Mesothelial cell of epicardium (in vitro differentiated cells): ENCODE data around the gene NPAT. TPM values are rescaled to one million over a fixed set of nuclear protein-coding genes. Genes with fewer than 3 reads are reported as not detected.

Experiments
- DNase-seq, 2 experiments: peaks; one replicate each; pipeline ENCODE4 v3.0.0; 2021; ENCODE audit warnings: low spot score in 2 of 2; ENCODE audit not compliant: unreplicated experiment in 2 of 2
- H3K27ac Mint-ChIP-seq: 2 replicates; pipeline ENCODE4 v1.8.0; 2021; ENCODE audit warnings: mixed read lengths
- H3K27me3 Mint-ChIP-seq: 2 replicates; pipeline ENCODE4 v1.8.0; 2021; ENCODE audit warnings: low read depth, mixed read lengths
- H3K36me3 Mint-ChIP-seq: 2 replicates; pipeline ENCODE4 v1.8.0; 2021; ENCODE audit warnings: mixed read lengths
- H3K4me1 Mint-ChIP-seq: 2 replicates; pipeline ENCODE4 v1.8.0; 2021; ENCODE audit warnings: mixed read lengths
- H3K4me3 Mint-ChIP-seq: 2 replicates; pipeline ENCODE4 v1.8.0; 2021; ENCODE audit warnings: mild to moderate bottlenecking, moderate library complexity, mixed read lengths
- H3K9me3 Mint-ChIP-seq: 2 replicates; pipeline ENCODE4 v1.8.0; 2021; ENCODE audit warnings: mixed read lengths
- CTCF ChIP-seq: fragments of 200-600 bp; sonication (generic); IDR thresholded peaks from one replicate; pipeline ENCODE4 v1.5.0; 2021; ENCODE audit warnings: antibody characterized with exemption; ENCODE audit not compliant: unreplicated experiment
- total RNA-seq: library from RNA; stranded (reverse); gene quantifications from 3 replicates; pipeline ENCODE4 v1.2.1, GENCODE V29; 2021

NPAT gene
- total RNA-seq, 1 donor from 2014 or later, result 18.8 TPM

DNA sequence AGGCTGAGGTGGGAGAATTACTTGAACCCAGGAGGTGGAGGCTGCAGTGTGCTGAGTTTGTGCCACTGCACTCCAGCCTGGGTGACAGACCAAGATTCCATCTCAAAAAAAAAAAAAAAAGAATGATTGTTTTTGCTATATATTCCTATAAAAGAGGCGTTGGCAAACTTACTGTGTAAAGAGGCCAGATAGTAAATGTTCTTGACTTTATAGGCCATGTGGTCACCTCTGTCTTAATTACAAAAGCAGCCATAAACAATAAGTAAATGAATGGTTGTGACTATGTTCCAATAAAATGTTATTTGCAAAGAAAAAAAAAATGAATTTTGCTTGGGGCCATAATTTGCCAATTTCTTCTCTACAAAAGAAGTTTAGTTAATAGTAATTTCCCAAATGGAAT, 12.8 kb upstream of the NPAT start:
- Mint-ChIP-seq H3K27me3 (no peaks in the 10 kb centered on the region), H3K36me3 (peaks cover 49% of the 10 kb centered on the region), H3K27ac (no peak overlapping the region), H3K4me1 (no peaks in the 10 kb centered on the region), H3K9me3 (peaks cover 5% of the 10 kb centered on the region), H3K4me3 (no peak overlapping the region)
- no peak for DNase-seq
- TF ChIP-seq CTCF, result no peak

GRCh38 chr11:108233277-108233945, 11.0 kb upstream of the NPAT start:
- H3K4me1 Mint-ChIP-seq, result peaks cover 4% of the 10 kb centered on the region
- TF ChIP-seq CTCF, result no peak
- no peak overlapping the region for H3K4me3 Mint-ChIP-seq
- no peak overlapping the region for H3K27ac Mint-ChIP-seq
- peaks cover 46% of the 10 kb centered on the region for H3K36me3 Mint-ChIP-seq
- H3K9me3 Mint-ChIP-seq, result peaks cover 5% of the 10 kb centered on the region
- no peaks in the 10 kb centered on the region for H3K27me3 Mint-ChIP-seq
- DNase-seq, result no peak

DNA sequence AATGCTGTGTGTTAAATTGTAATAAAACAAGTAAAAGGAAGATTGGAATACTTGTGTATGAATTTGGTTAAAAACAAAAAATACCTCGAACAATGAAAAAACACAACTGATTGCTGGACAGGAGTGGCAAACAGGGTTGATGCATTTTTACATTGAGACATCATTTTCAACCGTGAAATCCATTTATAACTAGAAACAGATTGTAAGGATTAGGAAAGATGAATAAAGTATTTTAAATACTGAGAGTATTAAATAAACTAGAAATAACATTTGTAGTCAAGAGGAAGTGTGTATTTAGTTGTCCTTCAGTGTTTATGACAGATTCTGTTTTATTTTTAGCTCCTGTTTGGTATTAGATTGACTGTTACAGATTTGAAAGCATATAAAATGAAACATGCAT, 5.8 kb upstream of the NPAT start:
- H3K4me1 Mint-ChIP-seq, result peaks cover 12% of the 10 kb centered on the region
- no peaks in the 10 kb centered on the region for H3K27me3 Mint-ChIP-seq
- no peak for DNase-seq
- H3K9me3 Mint-ChIP-seq, result no peaks in the 10 kb centered on the region
- H3K36me3 Mint-ChIP-seq, result peaks cover 20% of the 10 kb centered on the region
- H3K4me3 Mint-ChIP-seq, result no peak overlapping the region
- TF ChIP-seq CTCF, result no peak
- peak overlapping the region; percentile 43 for H3K27ac Mint-ChIP-seq

GRCh38 chr11:108226036-108226435, 3.6 kb upstream of the NPAT start:
- TF ChIP-seq CTCF, result no peak
- Mint-ChIP-seq H3K4me1 (peaks cover 22% of the 10 kb centered on the region), H3K27ac (peak overlapping the region; percentile 10), H3K27me3 (no peaks in the 10 kb centered on the region), H3K4me3 (no peak overlapping the region), H3K36me3 (peaks cover 11% of the 10 kb centered on the region), H3K9me3 (no peaks in the 10 kb centered on the region)
- DNase-seq, result no peak

GRCh38 chr11:108224911-108225786, 2.7 kb upstream of the NPAT start:
- peaks cover 30% of the 10 kb centered on the region for H3K4me1 Mint-ChIP-seq
- no peaks in the 10 kb centered on the region for H3K9me3 Mint-ChIP-seq
- no peak for DNase-seq
- peak overlapping the region; percentile 10 for H3K4me3 Mint-ChIP-seq
- peaks cover 8% of the 10 kb centered on the region for H3K36me3 Mint-ChIP-seq
- no peaks in the 10 kb centered on the region for H3K27me3 Mint-ChIP-seq
- TF ChIP-seq CTCF, result no peak
- H3K27ac Mint-ChIP-seq, result peak overlapping the region; percentile 48
